OCI-LY7 (cell line): ENCODE data around the gene DNMT3B. TPM values are rescaled to one million over a fixed set of nuclear protein-coding genes. Genes with fewer than 3 reads are reported as not detected.

Experiments used
- BruUV-seq: library from RNA; stranded (reverse); fragments of 400-500 nt; replicated peaks from 2 replicates; lab custom pipeline; 2021; lab: Mats Ljungman, UMichigan
- CTCF ChIA-PET: fragments of 300-600 bp; sonication (Branson Sonifier 250); formaldehyde crosslinking; loops from one replicate; lab custom pipeline; 2022; ENCODE audit warnings: antibody characterized with exemption; ENCODE audit not compliant: unreplicated experiment; lab: Charles Lee
- POLR2A ChIA-PET: fragments of 300-600 bp; sonication (Branson Sonifier 250); formaldehyde crosslinking; loops from one replicate; lab custom pipeline; 2022; ENCODE audit warnings: antibody characterized with exemption; lab: Charles Lee
- DNase-seq: peaks from one replicate; pipeline ENCODE4 v3.0.0-alpha.2; 2015; ENCODE audit warnings: low spot score
- H2AFZ ChIP-seq: fragments of 200-600 bp; sonication (generic), shearing (Covaris generic); 2 replicates; pipeline ENCODE4 v1.6.1; 2014; ENCODE audit warnings: mild to moderate bottlenecking, antibody characterized with exemption, low read length, moderate library complexity
- H3K27ac ChIP-seq: fragments of 200-600 bp; sonication (generic); 2 replicates; pipeline ENCODE4 v1.5.1; 2014; ENCODE audit warnings: mixed run types, low read depth, mild to moderate bottlenecking, moderate library complexity, low read length, inconsistent platforms; ENCODE audit not compliant: poor library complexity, severe bottlenecking
- H3K36me3 ChIP-seq: fragments of 200-600 bp; sonication (generic); 2 replicates; pipeline ENCODE4 v1.6.1; 2014; ENCODE audit warnings: mild to moderate bottlenecking, antibody characterized with exemption, low read length, moderate library complexity, mixed read lengths; ENCODE audit not compliant: insufficient read depth
- H3K4me1 ChIP-seq: fragments of 200-600 bp; sonication (generic); 2 replicates; pipeline ENCODE4 v1.5.1; 2014; ENCODE audit warnings: mild to moderate bottlenecking, low read length; ENCODE audit not compliant: insufficient read depth, poor library complexity, severe bottlenecking
- H3K4me2 ChIP-seq: fragments of 200-600 bp; sonication (generic); 2 replicates; pipeline ENCODE4 v1.6.1; 2014; ENCODE audit warnings: mild to moderate bottlenecking, low read length
- H3K4me3 ChIP-seq: fragments of 200-600 bp; sonication (generic); 2 replicates; pipeline ENCODE4 v1.5.1; 2014; ENCODE audit warnings: mild to moderate bottlenecking, low read depth, low read length; ENCODE audit not compliant: poor library complexity, severe bottlenecking
- H3K79me2 ChIP-seq: fragments of 200-600 bp; sonication (generic); 2 replicates; pipeline ENCODE4 v1.6.1; 2016; ENCODE audit warnings: low read depth, mild to moderate bottlenecking, low read length, moderate library complexity, mixed read lengths; ENCODE audit not compliant: insufficient read depth
- H3K9me2 ChIP-seq: fragments of 200-600 bp; sonication (generic); 2 replicates; pipeline ENCODE4 v1.6.1; 2016; ENCODE audit warnings: mild to moderate bottlenecking, low read length, mixed read lengths; ENCODE audit not compliant: insufficient read depth
- H3K9me3 ChIP-seq: fragments of 200-600 bp; sonication (generic); 2 replicates; pipeline ENCODE4 v1.6.1; 2014; ENCODE audit warnings: mild to moderate bottlenecking, mixed run types, low read length, mixed read lengths
- H4K20me1 ChIP-seq: fragments of 200-600 bp; sonication (generic); 2 replicates; pipeline ENCODE4 v1.6.1; 2014; ENCODE audit warnings: mild to moderate bottlenecking, antibody characterized with exemption, low read length, moderate library complexity, mixed read lengths; ENCODE audit not compliant: insufficient read depth
- EZH2phosphoT487 ChIP-seq: fragments of 200-600 bp; sonication (generic); IDR thresholded peaks from 2 replicates; pipeline ENCODE4 v1.6.1; 2018; ENCODE audit warnings: low read depth, borderline replicate concordance, mild to moderate bottlenecking, mixed run types, antibody characterized with exemption, low read length, moderate library complexity, mixed read lengths
- intact Hi-C: fragments of 100-400 bp; cut with micrococcal nuclease; formaldehyde crosslinking; loops from one replicate; pipeline ENCODE4 v1.10.0; 2022; ENCODE audit not compliant: unreplicated experiment
- total RNA-seq, 2 experiments: library from RNA; depleted of rRNA in 1 of 2; stranded (reverse); fragments of >200 nt in 1 of 2; shearing (Covaris generic) in 1 of 2; gene quantifications; 2 replicates each; pipeline ENCODE4 v1.2.3, GENCODE V29; 2014 to 2022
- TF ChIP-seq, protein P1 (sequence below): fragments of 200-600 bp; sonication (generic); conservative IDR thresholded peaks from 2 replicates; pipeline ENCODE4 v1.5.1; 2014; ENCODE audit warnings: mild to moderate bottlenecking, antibody characterized with exemption, low read length, moderate library complexity, mixed read lengths

DNMT3B gene
- total RNA-seq, 2 experiments from 2014 or later: 12.1 to 13.8 TPM

DNA sequence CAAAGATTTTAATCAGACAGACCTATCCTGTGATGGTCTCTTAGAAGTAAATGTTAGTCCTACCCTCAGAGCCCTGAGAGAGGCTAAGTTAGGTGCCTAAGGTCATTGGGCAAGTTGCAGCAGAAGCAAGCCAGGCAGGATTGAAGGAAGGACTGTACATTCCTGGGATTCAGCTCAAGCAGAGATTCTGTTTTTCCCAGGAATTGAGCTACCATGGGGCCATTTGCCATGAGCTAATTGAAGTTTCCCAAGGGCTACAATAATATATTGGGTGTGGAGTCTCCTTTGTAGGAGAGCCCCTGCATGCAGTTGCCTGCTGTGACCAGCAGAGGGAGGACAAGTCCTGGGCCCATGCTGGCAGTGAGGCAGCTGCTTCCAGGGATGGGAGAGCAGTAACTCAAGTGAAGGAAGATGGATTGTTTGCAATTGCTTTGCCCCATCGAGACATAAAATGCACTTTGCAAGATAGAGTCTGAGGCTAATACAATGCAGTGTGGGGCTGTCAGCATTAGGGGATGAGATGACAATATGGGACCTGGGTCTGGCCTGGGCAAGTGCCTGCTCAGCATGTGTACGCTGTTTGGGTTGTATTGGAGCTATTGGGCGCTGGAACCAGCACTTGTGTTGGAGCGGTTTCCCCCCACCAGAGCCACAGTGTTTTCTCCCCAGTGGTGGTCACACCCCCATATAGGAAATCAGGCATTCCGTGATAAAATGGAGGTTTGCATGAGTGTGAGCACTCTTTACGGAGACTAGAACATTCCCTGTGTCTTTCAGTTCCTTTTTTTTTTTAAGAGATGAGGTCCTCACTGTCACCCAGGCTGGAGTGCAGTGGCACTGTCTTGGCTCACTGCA, 27.9 kb downstream of the DNMT3B start:
- Histone ChIP-seq H2AFZ (no peak overlapping the region), H3K4me1 (no peaks in the 10 kb centered on the region), H4K20me1 (no peaks in the 10 kb centered on the region), H3K9me3 (no peaks in the 10 kb centered on the region), H3K4me3 (no peak overlapping the region), H3K79me2 (no peaks in the 10 kb centered on the region), H3K9me2 (no peaks in the 10 kb centered on the region), H3K27ac (no peak overlapping the region), H3K4me2 (no peak overlapping the region), H3K36me3 (peaks cover 24% of the 10 kb centered on the region; the same call in 1 of the 2 replicates)
- TF ChIP-seq, protein P1, sequence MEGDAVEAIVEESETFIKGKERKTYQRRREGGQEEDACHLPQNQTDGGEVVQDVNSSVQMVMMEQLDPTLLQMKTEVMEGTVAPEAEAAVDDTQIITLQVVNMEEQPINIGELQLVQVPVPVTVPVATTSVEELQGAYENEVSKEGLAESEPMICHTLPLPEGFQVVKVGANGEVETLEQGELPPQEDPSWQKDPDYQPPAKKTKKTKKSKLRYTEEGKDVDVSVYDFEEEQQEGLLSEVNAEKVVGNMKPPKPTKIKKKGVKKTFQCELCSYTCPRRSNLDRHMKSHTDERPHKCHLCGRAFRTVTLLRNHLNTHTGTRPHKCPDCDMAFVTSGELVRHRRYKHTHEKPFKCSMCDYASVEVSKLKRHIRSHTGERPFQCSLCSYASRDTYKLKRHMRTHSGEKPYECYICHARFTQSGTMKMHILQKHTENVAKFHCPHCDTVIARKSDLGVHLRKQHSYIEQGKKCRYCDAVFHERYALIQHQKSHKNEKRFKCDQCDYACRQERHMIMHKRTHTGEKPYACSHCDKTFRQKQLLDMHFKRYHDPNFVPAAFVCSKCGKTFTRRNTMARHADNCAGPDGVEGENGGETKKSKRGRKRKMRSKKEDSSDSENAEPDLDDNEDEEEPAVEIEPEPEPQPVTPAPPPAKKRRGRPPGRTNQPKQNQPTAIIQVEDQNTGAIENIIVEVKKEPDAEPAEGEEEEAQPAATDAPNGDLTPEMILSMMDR: peak; percentile 97
- no peak for TF ChIP-seq EZH2phosphoT487
- no TSS peak for BruUV-seq
- DNase-seq: peak; percentile 75
- intact Hi-C loops: loop anchor here (1.0 kb wide), 1 partner anchor 306 kb away; no protein-coding TSS in a partner anchor
- ChIA-PET CTCF (interaction anchor here (1.1 kb wide), 1 partner anchor 306 kb away, joined by 3 read pairs; no protein-coding TSS in a partner anchor), POLR2A (interaction anchor here (0.5 to 0.7 kb wide), 4 partner anchors 70 to 1223 kb away, joined by 3 to 6 read pairs (median 3); no protein-coding TSS in a partner anchor)

DNA sequence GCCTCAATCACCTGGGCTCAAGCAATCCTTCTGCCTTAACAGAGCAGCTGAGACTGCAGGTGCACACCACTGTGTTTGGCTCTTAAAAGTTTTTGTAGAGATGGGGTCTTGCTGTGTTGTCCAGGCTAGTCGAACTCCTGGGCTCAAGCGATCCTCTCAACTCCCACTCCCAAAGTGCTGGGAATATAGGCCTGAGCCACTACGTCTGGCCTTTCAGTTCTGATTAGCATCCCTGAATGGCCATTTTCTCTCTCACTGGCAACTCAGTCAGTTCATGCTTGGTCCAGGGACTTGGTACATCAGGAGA, 28.5 kb downstream of the DNMT3B start:
- Histone ChIP-seq H3K4me2 (no peak overlapping the region), H3K9me3 (no peaks in the 10 kb centered on the region), H4K20me1 (no peaks in the 10 kb centered on the region), H3K79me2 (no peaks in the 10 kb centered on the region), H3K27ac (no peak overlapping the region), H3K4me1 (no peaks in the 10 kb centered on the region), H3K4me3 (no peak overlapping the region), H3K9me2 (no peaks in the 10 kb centered on the region), H3K36me3 (peaks cover 18% of the 10 kb centered on the region; the same call in 1 of the 2 replicates), H2AFZ (no peak overlapping the region)
- TF ChIP-seq EZH2phosphoT487: no peak
- TF ChIP-seq, protein P1: no peak
- no peak for DNase-seq
- CTCF ChIA-PET: interaction anchor here (1.1 kb wide), 1 partner anchor 305 kb away, joined by 3 read pairs; no protein-coding TSS in a partner anchor
- no TSS peak for BruUV-seq
- intact Hi-C loops: loop anchor here (1.0 kb wide), 1 partner anchor 306 kb away; no protein-coding TSS in a partner anchor
- POLR2A ChIA-PET: interaction anchor here (0.6 kb wide), 1 partner anchor 567 kb away, joined by 3 read pairs; no protein-coding TSS in a partner anchor
